ENCODE measurements around the gene ARHGEF1.

Gene ARHGEF1

GRCh38 chr19:41896581-41896942 lies 13.6 kb downstream of the ARHGEF1 start:
- in situ Hi-C loops (cut with MboI; ENCODE audit: low sequenced_read_pairs, unreplicated experiment) = no loop called here
- TF ChIP-seq, protein P1, sequence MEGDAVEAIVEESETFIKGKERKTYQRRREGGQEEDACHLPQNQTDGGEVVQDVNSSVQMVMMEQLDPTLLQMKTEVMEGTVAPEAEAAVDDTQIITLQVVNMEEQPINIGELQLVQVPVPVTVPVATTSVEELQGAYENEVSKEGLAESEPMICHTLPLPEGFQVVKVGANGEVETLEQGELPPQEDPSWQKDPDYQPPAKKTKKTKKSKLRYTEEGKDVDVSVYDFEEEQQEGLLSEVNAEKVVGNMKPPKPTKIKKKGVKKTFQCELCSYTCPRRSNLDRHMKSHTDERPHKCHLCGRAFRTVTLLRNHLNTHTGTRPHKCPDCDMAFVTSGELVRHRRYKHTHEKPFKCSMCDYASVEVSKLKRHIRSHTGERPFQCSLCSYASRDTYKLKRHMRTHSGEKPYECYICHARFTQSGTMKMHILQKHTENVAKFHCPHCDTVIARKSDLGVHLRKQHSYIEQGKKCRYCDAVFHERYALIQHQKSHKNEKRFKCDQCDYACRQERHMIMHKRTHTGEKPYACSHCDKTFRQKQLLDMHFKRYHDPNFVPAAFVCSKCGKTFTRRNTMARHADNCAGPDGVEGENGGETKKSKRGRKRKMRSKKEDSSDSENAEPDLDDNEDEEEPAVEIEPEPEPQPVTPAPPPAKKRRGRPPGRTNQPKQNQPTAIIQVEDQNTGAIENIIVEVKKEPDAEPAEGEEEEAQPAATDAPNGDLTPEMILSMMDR (IDR thresholded peaks at IDR 0.05; ENCODE audit: borderline replicate concordance, control extremely low read depth, extremely low read depth, insufficient read depth, missing control alignments) = no peak
- no peak for DNase-seq (ENCODE audit: low spot score)

DNA sequence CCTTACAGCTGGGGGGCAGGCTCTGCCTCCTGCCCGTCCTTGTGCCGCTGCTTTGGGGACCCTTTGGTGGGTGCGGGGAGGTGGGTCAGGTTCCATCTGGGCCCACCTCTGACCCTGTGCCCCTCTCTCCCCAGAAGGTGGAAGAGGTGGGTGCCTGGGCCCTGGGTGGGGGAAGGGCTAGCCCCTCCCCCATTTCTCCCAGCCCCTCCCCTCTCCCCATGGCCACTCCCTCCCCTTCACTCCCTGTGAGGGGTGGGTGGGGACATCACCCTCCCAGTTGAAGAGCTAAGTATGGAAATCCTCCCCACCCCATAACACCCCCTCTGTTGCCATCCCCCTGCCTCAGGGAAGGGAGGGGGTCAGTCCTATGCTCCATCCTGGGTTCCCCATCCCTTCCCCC lies 14.2 kb downstream of the ARHGEF1 start:
- in situ Hi-C loops (cut with MboI; ENCODE audit: low sequenced_read_pairs, unreplicated experiment) = no loop called here
- TF ChIP-seq, protein P1 (IDR thresholded peaks at IDR 0.05; ENCODE audit: borderline replicate concordance, control extremely low read depth, extremely low read depth, insufficient read depth, missing control alignments) = no peak
- DNase-seq (ENCODE audit: low spot score) = no peak

- no peak for DNase-seq (ENCODE audit: low spot score)
- TF ChIP-seq, protein P1 (IDR thresholded peaks at IDR 0.05; ENCODE audit: borderline replicate concordance, control extremely low read depth, extremely low read depth, insufficient read depth, missing control alignments) = no peak
- in situ Hi-C loops (cut with MboI; ENCODE audit: low sequenced_read_pairs, unreplicated experiment) = no loop called here
Measured at GRCh38 chr19:41897820-41898219, 14.8 kb downstream of the ARHGEF1 start.

DNA sequence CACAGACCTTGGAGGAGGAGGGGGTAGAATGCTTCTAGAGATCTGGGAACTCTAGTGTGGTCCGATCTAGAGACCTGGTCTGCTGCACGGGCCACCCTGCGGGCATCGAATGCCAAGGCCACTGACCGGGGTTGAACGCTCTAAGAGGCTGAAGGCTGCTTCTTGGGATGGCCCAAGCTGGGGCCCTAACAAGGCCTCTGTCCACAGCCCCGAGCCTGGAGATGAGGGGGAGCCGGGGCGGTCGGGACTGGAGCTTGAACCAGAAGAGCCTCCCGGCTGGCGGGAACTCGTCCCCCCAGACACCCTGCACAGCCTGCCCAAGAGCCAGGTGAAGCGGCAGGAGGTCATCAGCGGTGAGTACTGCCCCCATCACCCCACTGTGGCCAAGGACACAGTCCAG lies 15.3 kb downstream of the ARHGEF1 start:
- no peak for DNase-seq (ENCODE audit: low spot score)
- TF ChIP-seq, protein P1 (IDR thresholded peaks at IDR 0.05; ENCODE audit: borderline replicate concordance, control extremely low read depth, extremely low read depth, insufficient read depth, missing control alignments) = no peak
- in situ Hi-C loops (cut with MboI; ENCODE audit: low sequenced_read_pairs, unreplicated experiment) = no loop called here

DNA sequence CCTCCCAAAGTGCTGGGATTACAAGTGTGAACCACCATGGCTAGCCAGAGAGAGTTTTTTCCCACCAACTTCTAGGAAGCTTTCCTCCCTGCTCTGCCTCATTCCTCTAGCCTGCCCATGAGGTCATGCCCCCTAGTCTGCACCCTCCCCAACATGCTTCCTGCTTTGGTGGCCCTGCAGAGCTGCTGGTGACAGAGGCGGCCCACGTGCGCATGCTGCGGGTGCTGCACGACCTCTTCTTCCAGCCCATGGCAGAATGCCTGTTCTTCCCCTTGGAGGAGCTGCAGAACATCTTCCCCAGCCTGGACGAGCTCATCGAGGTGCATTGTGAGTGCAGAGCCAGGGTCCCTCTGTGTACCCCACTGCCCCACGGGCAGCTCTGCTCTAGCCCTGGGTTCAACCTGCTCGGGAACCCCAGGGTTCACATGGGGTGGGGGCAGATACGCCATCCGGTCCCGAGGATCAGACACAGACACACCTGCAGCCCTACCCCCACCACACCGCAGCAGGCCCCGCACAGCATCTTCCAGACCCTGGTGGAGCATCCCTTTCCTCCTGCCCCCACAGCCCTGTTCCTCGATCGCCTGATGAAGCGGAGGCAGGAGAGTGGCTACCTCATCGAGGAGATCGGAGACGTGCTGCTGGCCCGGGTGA lies 18.9 kb downstream of the ARHGEF1 start:
- no peak for DNase-seq (ENCODE audit: low spot score)
- TF ChIP-seq, protein P1 (IDR thresholded peaks at IDR 0.05; ENCODE audit: borderline replicate concordance, control extremely low read depth, extremely low read depth, insufficient read depth, missing control alignments) = no peak
- in situ Hi-C loops (cut with MboI; ENCODE audit: low sequenced_read_pairs, unreplicated experiment) = no loop called here

DNA sequence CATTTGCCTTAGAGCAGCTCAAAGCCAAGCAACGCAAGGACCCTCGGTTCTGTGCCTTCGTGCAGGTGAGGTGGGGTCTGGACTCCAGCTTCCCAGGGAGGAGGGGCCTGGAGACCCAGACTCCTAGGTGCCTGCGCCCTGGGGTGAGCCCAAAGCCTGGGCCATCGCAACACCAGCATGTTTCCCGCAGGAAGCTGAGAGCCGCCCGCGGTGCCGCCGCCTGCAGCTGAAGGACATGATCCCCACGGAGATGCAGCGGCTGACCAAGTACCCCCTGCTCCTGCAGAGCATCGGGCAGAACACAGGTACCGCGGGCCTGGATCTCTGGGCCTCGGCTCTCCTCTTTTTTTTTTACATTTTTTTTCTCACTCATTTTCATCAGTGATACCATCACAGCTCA lies 19.6 kb downstream of the ARHGEF1 start:
- DNase-seq (ENCODE audit: low spot score) = no peak
- in situ Hi-C loops (cut with MboI; ENCODE audit: low sequenced_read_pairs, unreplicated experiment) = no loop called here
- TF ChIP-seq, protein P1 (IDR thresholded peaks at IDR 0.05; ENCODE audit: borderline replicate concordance, control extremely low read depth, extremely low read depth, insufficient read depth, missing control alignments) = no peak

Data from GM13976 (cell line).